ENCODE data around the gene TMED1. TPM values are rescaled to one million over a fixed set of nuclear protein-coding genes. Genes with fewer than 3 reads are reported as not detected.
"Not testable (repeated sequence)": the region's sequence is repeated elsewhere in the genome, so short reads cannot be mapped to it uniquely, and the experiment has no call there.

Gene TMED1
- total and polyA plus RNA-seq, 2 experiments from 2014 or later, result 65.0 to 95.4 TPM

DNA sequence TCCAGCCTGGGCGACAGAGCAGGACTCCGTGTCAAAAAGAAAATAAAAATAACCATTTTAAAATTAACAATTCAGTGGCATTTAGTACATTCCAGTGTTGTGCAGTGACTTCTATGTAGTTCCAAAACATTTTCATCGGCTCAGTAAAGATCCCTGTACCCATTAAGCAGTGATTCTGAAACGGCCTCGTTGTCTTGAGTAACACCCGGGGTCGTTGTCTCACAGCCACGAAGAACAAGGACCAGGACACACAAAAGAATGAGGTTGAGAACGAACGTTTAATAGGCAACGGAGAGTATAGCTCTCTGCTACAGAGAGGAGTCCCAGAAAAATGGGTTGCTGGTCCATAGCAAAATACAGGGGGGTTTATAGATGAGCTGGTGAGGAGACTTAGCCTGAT is 2.4 kb upstream of the TMED1 start:
- Histone ChIP-seq H3K4me2 (no peak overlapping the region), H3K27ac (no peak overlapping the region), H3K4me3 (no peak overlapping the region), H3K27me3 (no peaks in the 10 kb centered on the region), H3K9me2 (replicated peaks; ENCODE audit: insufficient read depth) (no peaks in the 10 kb centered on the region), H3K79me2 (no peaks in the 10 kb centered on the region), H3K36me3 (replicated peaks; ENCODE audit: insufficient read depth, low read depth) (no peaks in the 10 kb centered on the region), H3K9me3 (ENCODE audit: low read depth) (no peaks in the 10 kb centered on the region), H4K20me1 (ENCODE audit: insufficient read depth, poor library complexity, severe bottlenecking) (no peaks in the 10 kb centered on the region), H2AFZ (no peak overlapping the region), H3K4me1 (ENCODE audit: insufficient read depth) (peaks cover 5% of the 10 kb centered on the region)
- WGBS (ENCODE audit: low lambda C conversion rate, missing lambda C conversion rate), result 75% methylated on average over 11 of the region's 11 CpGs
- DNase-seq (ENCODE audit: low spot score), result no peak
- TF ChIP-seq EZH2phosphoT487 (IDR thresholded peaks at IDR 0.05; ENCODE audit: low read depth, severe bottlenecking, unreplicated experiment) (no peak), EZH2 (IDR thresholded peaks at IDR 0.05; ENCODE audit: borderline replicate concordance) (no peak)
- TF ChIP-seq, protein P1, sequence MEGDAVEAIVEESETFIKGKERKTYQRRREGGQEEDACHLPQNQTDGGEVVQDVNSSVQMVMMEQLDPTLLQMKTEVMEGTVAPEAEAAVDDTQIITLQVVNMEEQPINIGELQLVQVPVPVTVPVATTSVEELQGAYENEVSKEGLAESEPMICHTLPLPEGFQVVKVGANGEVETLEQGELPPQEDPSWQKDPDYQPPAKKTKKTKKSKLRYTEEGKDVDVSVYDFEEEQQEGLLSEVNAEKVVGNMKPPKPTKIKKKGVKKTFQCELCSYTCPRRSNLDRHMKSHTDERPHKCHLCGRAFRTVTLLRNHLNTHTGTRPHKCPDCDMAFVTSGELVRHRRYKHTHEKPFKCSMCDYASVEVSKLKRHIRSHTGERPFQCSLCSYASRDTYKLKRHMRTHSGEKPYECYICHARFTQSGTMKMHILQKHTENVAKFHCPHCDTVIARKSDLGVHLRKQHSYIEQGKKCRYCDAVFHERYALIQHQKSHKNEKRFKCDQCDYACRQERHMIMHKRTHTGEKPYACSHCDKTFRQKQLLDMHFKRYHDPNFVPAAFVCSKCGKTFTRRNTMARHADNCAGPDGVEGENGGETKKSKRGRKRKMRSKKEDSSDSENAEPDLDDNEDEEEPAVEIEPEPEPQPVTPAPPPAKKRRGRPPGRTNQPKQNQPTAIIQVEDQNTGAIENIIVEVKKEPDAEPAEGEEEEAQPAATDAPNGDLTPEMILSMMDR (IDR thresholded peaks at IDR 0.05; ENCODE audit: poor library complexity), result no peak

DNA sequence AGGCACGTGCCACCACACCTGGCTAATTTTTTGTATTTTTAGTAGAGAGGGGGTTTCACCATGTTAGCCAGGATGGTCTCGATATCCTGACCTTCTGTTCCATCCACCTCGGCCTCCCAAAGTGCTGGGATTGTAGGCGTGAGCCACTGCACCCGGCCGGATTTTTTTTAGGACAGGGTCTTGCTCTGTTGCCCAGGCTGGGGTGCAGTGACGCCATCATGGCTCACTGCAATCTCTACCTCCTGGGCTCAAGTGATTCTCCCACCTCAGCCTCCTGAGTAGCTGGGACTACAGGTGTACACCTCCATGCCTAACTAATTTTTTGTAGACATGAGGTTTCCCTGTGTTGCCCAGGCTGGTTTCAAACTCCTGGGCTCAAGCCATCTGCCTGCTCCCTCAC is 1.6 kb upstream of the TMED1 start:
- H3K9me3 ChIP-seq (ENCODE audit: low read depth); H3K9me2 ChIP-seq (replicated peaks; ENCODE audit: insufficient read depth); H4K20me1 ChIP-seq (ENCODE audit: insufficient read depth, poor library complexity, severe bottlenecking); H3K27me3 ChIP-seq; H3K4me2 ChIP-seq; H3K36me3 ChIP-seq (replicated peaks; ENCODE audit: insufficient read depth, low read depth); H3K27ac ChIP-seq; H3K4me1 ChIP-seq (ENCODE audit: insufficient read depth); DNase-seq (ENCODE audit: low spot score); H3K4me3 ChIP-seq; H3K79me2 ChIP-seq; H2AFZ ChIP-seq: not testable (repeated sequence)
- WGBS (ENCODE audit: low lambda C conversion rate, missing lambda C conversion rate), result 97% methylated on average over 7 of the region's 7 CpGs

DNA sequence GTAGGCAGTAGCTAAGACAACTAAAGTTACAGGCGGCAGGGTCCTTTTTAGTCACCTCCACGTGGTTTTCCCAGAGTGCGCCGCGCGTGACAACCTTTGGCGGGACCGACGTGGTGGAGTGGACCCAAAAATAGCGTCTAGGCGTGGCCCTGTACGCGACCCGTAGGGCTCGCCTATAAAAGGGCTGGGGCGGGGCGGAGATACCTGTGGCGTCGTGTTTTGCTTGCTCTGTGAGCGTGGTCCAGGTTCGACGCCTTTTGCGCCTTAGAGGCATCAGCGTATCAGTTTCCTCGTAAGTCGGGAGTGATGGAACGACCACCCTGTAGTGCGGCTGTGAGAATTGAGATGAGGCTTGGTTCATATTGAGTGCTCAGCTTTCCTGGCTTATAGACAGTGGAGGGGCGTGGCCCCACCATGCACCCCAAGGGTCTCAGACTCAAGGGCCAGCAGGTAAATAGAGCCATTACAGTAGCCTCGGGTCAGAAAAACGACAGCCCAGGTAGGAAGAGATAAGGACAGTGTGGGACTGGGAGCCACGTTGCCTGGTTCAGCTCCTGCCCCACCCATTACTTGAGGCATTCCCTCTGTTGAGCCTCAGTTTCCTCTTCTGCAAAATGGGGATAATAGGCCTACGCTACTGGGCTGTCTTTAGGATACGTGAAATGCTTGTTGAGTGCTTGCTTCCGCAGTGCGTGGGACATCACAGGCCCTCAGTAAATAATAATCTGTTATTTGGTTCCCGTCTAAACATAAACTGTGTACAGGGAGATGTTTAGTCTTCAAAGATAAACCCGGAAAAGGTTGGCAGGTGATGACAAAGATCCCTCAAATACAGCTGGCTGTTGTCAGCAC is 693 bp upstream of the TMED1 start:
- no peak for TF ChIP-seq EZH2phosphoT487 (IDR thresholded peaks at IDR 0.05; ENCODE audit: low read depth, severe bottlenecking, unreplicated experiment)
- no peak for TF ChIP-seq EZH2 (IDR thresholded peaks at IDR 0.05; ENCODE audit: borderline replicate concordance)
- TF ChIP-seq, protein P1 (IDR thresholded peaks at IDR 0.05; ENCODE audit: poor library complexity), result no peak
- Histone ChIP-seq H3K4me1 (ENCODE audit: insufficient read depth) (peaks cover 5% of the 10 kb centered on the region), H3K9me3 (ENCODE audit: low read depth) (no peaks in the 10 kb centered on the region), H3K27me3 (no peaks in the 10 kb centered on the region), H3K79me2 (no peaks in the 10 kb centered on the region), H4K20me1 (ENCODE audit: insufficient read depth, poor library complexity, severe bottlenecking) (no peaks in the 10 kb centered on the region), H3K36me3 (replicated peaks; ENCODE audit: insufficient read depth, low read depth) (no peaks in the 10 kb centered on the region), H3K4me3 (no peak overlapping the region), H3K9me2 (replicated peaks; ENCODE audit: insufficient read depth) (no peaks in the 10 kb centered on the region), H2AFZ (peak overlapping the region; percentile 67), H3K27ac (peak overlapping the region; percentile 96), H3K4me2 (peak overlapping the region; percentile 72)
- peak; percentile 91 for DNase-seq (ENCODE audit: low spot score)
- 43% methylated on average over 38 of the region's 38 CpGs for WGBS (ENCODE audit: low lambda C conversion rate, missing lambda C conversion rate)

DNA sequence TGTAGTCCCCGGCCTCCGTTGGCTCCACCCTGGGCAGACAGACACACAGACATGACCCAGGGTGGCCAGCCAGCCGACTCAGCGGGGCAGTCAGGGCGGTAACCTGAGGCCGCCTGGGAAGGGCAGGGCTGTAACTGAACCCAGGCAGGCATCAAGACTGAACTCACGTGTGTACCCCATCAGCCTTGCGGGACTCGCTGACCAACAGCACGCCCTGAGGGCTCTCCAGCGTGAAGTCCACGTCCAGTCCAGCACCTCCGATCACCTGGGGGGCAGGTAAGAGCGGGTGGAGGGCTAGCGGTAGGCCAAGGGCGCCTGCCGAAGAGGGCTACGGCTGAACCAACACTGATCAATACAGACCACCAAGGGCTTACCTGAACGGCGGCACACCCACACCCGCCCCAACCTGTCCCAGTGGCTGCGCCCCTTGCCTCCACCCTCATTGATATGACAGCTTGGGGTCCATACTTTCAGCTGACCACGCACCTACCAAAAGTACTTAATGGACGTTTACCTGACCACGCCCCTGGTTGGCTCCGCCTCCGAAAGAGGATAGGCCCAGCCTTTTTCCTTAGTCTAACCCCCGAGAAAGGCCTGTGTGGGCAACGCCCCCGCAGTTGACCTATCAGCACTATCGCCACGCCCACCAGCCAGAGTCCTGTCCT is 791 bp downstream of the TMED1 start:
- Histone ChIP-seq H3K27ac (peak overlapping the region; percentile 55), H3K4me3 (no peak overlapping the region), H2AFZ (no peak overlapping the region), H3K4me2 (peak overlapping the region; percentile 64), H3K36me3 (replicated peaks; ENCODE audit: insufficient read depth, low read depth) (no peaks in the 10 kb centered on the region), H3K9me3 (ENCODE audit: low read depth) (no peaks in the 10 kb centered on the region), H3K4me1 (ENCODE audit: insufficient read depth) (peaks cover 5% of the 10 kb centered on the region), H4K20me1 (ENCODE audit: insufficient read depth, poor library complexity, severe bottlenecking) (no peaks in the 10 kb centered on the region), H3K27me3 (no peaks in the 10 kb centered on the region), H3K79me2 (no peaks in the 10 kb centered on the region), H3K9me2 (replicated peaks; ENCODE audit: insufficient read depth) (no peaks in the 10 kb centered on the region)
- 70% methylated on average over 28 of the region's 32 CpGs for WGBS (ENCODE audit: low lambda C conversion rate, missing lambda C conversion rate)
- no peak for DNase-seq (ENCODE audit: low spot score)
- TF ChIP-seq EZH2phosphoT487 (IDR thresholded peaks at IDR 0.05; ENCODE audit: low read depth, severe bottlenecking, unreplicated experiment) (no peak), EZH2 (IDR thresholded peaks at IDR 0.05; ENCODE audit: borderline replicate concordance) (no peak)
- TF ChIP-seq, protein P1 (IDR thresholded peaks at IDR 0.05; ENCODE audit: poor library complexity), result no peak
